HEK293T (cell line): Measurements from ENCODE around the gene YPEL2.

Experiments
- ARNT ChIP-seq: fragments of 450-650 bp; IDR thresholded peaks from 2 replicates; pipeline ENCODE4 v1.6.1; 2017; ENCODE audit warnings: mild to moderate bottlenecking
- BHLHE40 ChIP-seq: fragments of 450-650 bp; IDR thresholded peaks from 2 replicates; pipeline ENCODE4 v1.6.1; 2016; ENCODE audit warnings: mild to moderate bottlenecking, moderate library complexity, borderline replicate concordance
- ELF4 ChIP-seq: fragments of 450-650 bp; IDR thresholded peaks from 2 replicates; pipeline ENCODE4 v1.6.1; 2017; ENCODE audit warnings: antibody characterized with exemption
- FOXA1 ChIP-seq: fragments of 450-650 bp; IDR thresholded peaks from 2 replicates; pipeline ENCODE4 v1.6.1; 2016; ENCODE audit warnings: mild to moderate bottlenecking
- FOXK2 ChIP-seq: fragments of 450-650 bp; IDR thresholded peaks from 2 replicates; pipeline ENCODE4 v1.6.1; 2016; ENCODE audit warnings: mild to moderate bottlenecking
- FOXM1 ChIP-seq: fragments of 450-650 bp; IDR thresholded peaks from 2 replicates; pipeline ENCODE4 v1.6.1; 2017; ENCODE audit warnings: mild to moderate bottlenecking, borderline replicate concordance
- HDGF ChIP-seq: fragments of 450-650 bp; IDR thresholded peaks from 2 replicates; pipeline ENCODE4 v1.6.1; 2017; ENCODE audit warnings: antibody characterized with exemption, borderline replicate concordance
- L3MBTL2 ChIP-seq: fragments of 450-650 bp; conservative IDR thresholded peaks from 2 replicates; pipeline ENCODE4 v1.6.1; 2016; ENCODE audit warnings: mild to moderate bottlenecking
- LEF1 ChIP-seq: fragments of 450-650 bp; IDR thresholded peaks from 2 replicates; pipeline ENCODE4 v1.6.1; 2017; ENCODE audit warnings: mild to moderate bottlenecking, borderline replicate concordance
- PKNOX1 ChIP-seq: fragments of 450-650 bp; IDR thresholded peaks from 2 replicates; pipeline ENCODE4 v1.6.1; 2016

GRCh38 chr17:59346876-59347407, 15.5 kb downstream of the YPEL2 start:
- TF ChIP-seq FOXK2 (no peak), ARNT (no peak), FOXA1 (no peak), LEF1 (no peak), PKNOX1 (no peak), L3MBTL2 (no peak), ELF4 (no peak), HDGF (no peak), BHLHE40 (no peak), FOXM1 (no peak)
